ENCODE measurements around the gene CRYGA. TPM values are rescaled to one million over a fixed set of nuclear protein-coding genes. Genes with fewer than 3 reads are reported as not detected.

Gene CRYGA
- total and polyA plus RNA-seq, 2 donors (not counting 3 experiments of a cell fraction or from before 2014, with no cell fraction given): not detected

GRCh38 chr2:208128136-208128535 is 35.3 kb downstream of the CRYGA start:
- CTCF ChIA-PET: no interaction called here
- no TSS peak for BruUV-seq (replicated peaks)
- DNase-seq (ENCODE audit: low read depth, low spot score) (no peak), FAIRE-seq (no peak)
- Histone ChIP-seq H3K4me1 (ENCODE audit: control insufficient read depth, extremely low read depth, insufficient read depth, low read length) (no peaks in the 10 kb centered on the region), H3K79me2 (ENCODE audit: control insufficient read depth, insufficient read depth, low read length) (no peaks in the 10 kb centered on the region), H3K27me3 (ENCODE audit: control insufficient read depth in 2 of 2, insufficient read depth in 2 of 2, low read length in 2 of 2) (peaks cover 9 to 23% of the 10 kb centered on the region in 2 experiments), H4K20me1 (replicated peaks; ENCODE audit: control insufficient read depth, extremely low read depth, insufficient read depth, low read length) (no peaks in the 10 kb centered on the region), H3K9ac (replicated peaks; ENCODE audit: extremely low read depth, insufficient read depth, low read length) (no peak overlapping the region), H3K9me1 (replicated peaks; ENCODE audit: control insufficient read depth, extremely low read depth, insufficient read depth, low read length) (no peaks in the 10 kb centered on the region), H2AFZ (ENCODE audit: low read depth, low read length) (no peak overlapping the region), H3K27ac (ENCODE audit: insufficient read depth, low read depth, low read length) (no peak overlapping the region), H3K4me2 (ENCODE audit: insufficient read depth, low read length) (no peak overlapping the region), H3K36me3 (ENCODE audit: control insufficient read depth in 2 of 2, extremely low read depth in 1 of 2, insufficient read depth in 2 of 2, low read length in 2 of 2) (no peaks in the 10 kb centered on the region), H3K4me3 (replicated peaks in 1 of 3; ENCODE audit: insufficient read depth in 1 of 3, low read depth in 1 of 3, low read length in 3 of 3) (no peak overlapping the region), H3K9me3 (replicated peaks; ENCODE audit: control insufficient read depth, insufficient read depth, low read length) (no peaks in the 10 kb centered on the region)
- dilution Hi-C loops (cut with MboI; ENCODE audit: extremely low pct_ligation_motif_present, low sequenced_read_pairs): no loop called here
- TF ChIP-seq POLR2AphosphoS5 (IDR thresholded peaks at IDR 0.05; ENCODE audit: insufficient read depth, low read depth, low read length): no peak
- no peak for TF ChIP-seq EZH2 (IDR thresholded peaks at IDR 0.05; ENCODE audit: borderline replicate concordance, low read depth, low read length, severe bottlenecking)
- TF ChIP-seq FOS (IDR thresholded peaks at IDR 0.05; ENCODE audit: borderline replicate concordance, insufficient read depth, low read length): no peak
- POLR2A ChIA-PET: no interaction called here
- intact Hi-C loops (cut with micrococcal nuclease): no loop called here

GRCh38 chr2:208127090-208127489 is 36.3 kb downstream of the CRYGA start:
- H3K9me1 ChIP-seq (replicated peaks; ENCODE audit: control insufficient read depth, extremely low read depth, insufficient read depth, low read length): no peaks in the 10 kb centered on the region
- H3K27ac ChIP-seq (ENCODE audit: insufficient read depth, low read depth, low read length): no peak overlapping the region
- intact Hi-C loops (cut with micrococcal nuclease) (no loop called here), dilution Hi-C loops (cut with MboI; ENCODE audit: extremely low pct_ligation_motif_present, low sequenced_read_pairs) (no loop called here)
- no peak overlapping the region for H2AFZ ChIP-seq (ENCODE audit: low read depth, low read length)
- H3K4me3 ChIP-seq (replicated peaks in 1 of 3; ENCODE audit: insufficient read depth in 1 of 3, low read depth in 1 of 3, low read length in 3 of 3): no peak overlapping the region
- peaks cover 9 to 23% of the 10 kb centered on the region in 2 experiments for H3K27me3 ChIP-seq (ENCODE audit: control insufficient read depth in 2 of 2, insufficient read depth in 2 of 2, low read length in 2 of 2)
- POLR2A ChIA-PET: no interaction called here
- H3K4me1 ChIP-seq (ENCODE audit: control insufficient read depth, extremely low read depth, insufficient read depth, low read length): no peaks in the 10 kb centered on the region
- H3K36me3 ChIP-seq (ENCODE audit: control insufficient read depth in 2 of 2, extremely low read depth in 1 of 2, insufficient read depth in 2 of 2, low read length in 2 of 2): no peaks in the 10 kb centered on the region
- no peak overlapping the region for H3K4me2 ChIP-seq (ENCODE audit: insufficient read depth, low read length)
- CTCF ChIA-PET: no interaction called here
- H3K79me2 ChIP-seq (ENCODE audit: control insufficient read depth, insufficient read depth, low read length): no peaks in the 10 kb centered on the region
- FAIRE-seq: no peak
- no peak for TF ChIP-seq JUN (IDR thresholded peaks at IDR 0.05; ENCODE audit: borderline replicate concordance, insufficient read depth, insufficient read length, low read depth)
- TF ChIP-seq EZH2 (IDR thresholded peaks at IDR 0.05; ENCODE audit: borderline replicate concordance, low read depth, low read length, severe bottlenecking): no peak
- TF ChIP-seq GATA2 (IDR thresholded peaks at IDR 0.05; ENCODE audit: insufficient read depth, insufficient read length, low read depth, low read length): no peak
- no peak for TF ChIP-seq MYC (IDR thresholded peaks at IDR 0.05; ENCODE audit: low read depth, low read length)
- TF ChIP-seq POLR2A (IDR thresholded peaks at IDR 0.05; ENCODE audit: low read depth, low read length): no peak
- TF ChIP-seq FOS (IDR thresholded peaks at IDR 0.05; ENCODE audit: borderline replicate concordance, insufficient read depth, low read length): no peak
- no peak for DNase-seq (ENCODE audit: low read depth, low spot score)
- H3K9ac ChIP-seq (replicated peaks; ENCODE audit: extremely low read depth, insufficient read depth, low read length): no peak overlapping the region
- BruUV-seq (replicated peaks): no TSS peak
- no peaks in the 10 kb centered on the region for H4K20me1 ChIP-seq (replicated peaks; ENCODE audit: control insufficient read depth, extremely low read depth, insufficient read depth, low read length)
- H3K9me3 ChIP-seq (replicated peaks; ENCODE audit: control insufficient read depth, insufficient read depth, low read length): no peaks in the 10 kb centered on the region

Data from endothelial cell of umbilical vein (primary cell).